Astrocyte (in vitro differentiated cells and primary cell): ENCODE results near the gene NCOA1. TPM values are rescaled to one million over a fixed set of nuclear protein-coding genes. Genes with fewer than 3 reads are reported as not detected.
"Not testable (repeated sequence)": the region's sequence is repeated elsewhere in the genome, so short reads cannot be mapped to it uniquely, and the experiment has no call there.

Source experiments
- DNase-seq: peaks from one replicate; pipeline ENCODE4 v3.0.0-alpha.2; 2010; ENCODE audit warnings: low read depth
- FAIRE-seq: peaks from 2 replicates; lab custom pipeline; 2011; peaks lifted over from hg19 to GRCh38; lab: Jason Lieb, UNC
- H2AFZ ChIP-seq: 2 replicates; pipeline ENCODE4 v1.6.0; 2012; ENCODE audit warnings: low read depth, low read length, inconsistent platforms
- H3K27ac ChIP-seq: 2 replicates; pipeline ENCODE4 v1.5.1; 2011; ENCODE audit warnings: low read depth, low read length, inconsistent platforms
- H3K27me3 ChIP-seq: 2 replicates; pipeline ENCODE4 v1.6.0; 2011; ENCODE audit warnings: low read length, inconsistent platforms; ENCODE audit not compliant: insufficient read depth
- H3K36me3 ChIP-seq: 2 replicates; pipeline ENCODE4 v1.5.1; 2011; ENCODE audit warnings: low read length, inconsistent platforms; ENCODE audit not compliant: insufficient read depth
- H3K4me1 ChIP-seq: 2 replicates; pipeline ENCODE4 v1.5.1; 2011; ENCODE audit warnings: low read length, inconsistent platforms; ENCODE audit not compliant: insufficient read depth
- H3K4me2 ChIP-seq: 2 replicates; pipeline ENCODE4 v1.6.0; 2012; ENCODE audit warnings: low read length, inconsistent platforms
- H3K4me3 ChIP-seq: 2 replicates; pipeline ENCODE4 v1.5.1; 2011; ENCODE audit warnings: low read depth, mild to moderate bottlenecking, low read length, inconsistent platforms; ENCODE audit not compliant: insufficient read depth
- H3K79me2 ChIP-seq: 2 replicates; pipeline ENCODE4 v1.6.0; 2012; ENCODE audit warnings: mild to moderate bottlenecking, low read length, inconsistent platforms; ENCODE audit not compliant: insufficient read depth
- H3K9ac ChIP-seq: 2 replicates; pipeline ENCODE4 v1.6.0; 2012; ENCODE audit warnings: mild to moderate bottlenecking, low read length, inconsistent platforms
- H3K9me3 ChIP-seq: 2 replicates; pipeline ENCODE4 v1.5.1; 2012; ENCODE audit warnings: low read depth, mild to moderate bottlenecking, low read length, inconsistent platforms; ENCODE audit not compliant: insufficient read depth
- H4K20me1 ChIP-seq: 2 replicates; pipeline ENCODE4 v1.6.0; 2012; ENCODE audit warnings: low read length, inconsistent platforms; ENCODE audit not compliant: insufficient read depth
- H3K27ac Mint-ChIP-seq: one replicate; pipeline ENCODE4 v1.8.0; 2021; ENCODE audit warnings: mild to moderate bottlenecking, mixed read lengths; ENCODE audit not compliant: unreplicated experiment
- H3K27me3 Mint-ChIP-seq: one replicate; pipeline ENCODE4 v1.8.0; 2021; ENCODE audit warnings: low read depth, mixed read lengths; ENCODE audit not compliant: unreplicated experiment
- H3K36me3 Mint-ChIP-seq: one replicate; pipeline ENCODE4 v1.8.0; 2021; ENCODE audit warnings: low read depth, mixed read lengths; ENCODE audit not compliant: unreplicated experiment
- H3K4me1 Mint-ChIP-seq: one replicate; pipeline ENCODE4 v1.8.0; 2021; ENCODE audit warnings: low read depth, mixed read lengths; ENCODE audit not compliant: unreplicated experiment
- H3K4me3 Mint-ChIP-seq: one replicate; pipeline ENCODE4 v1.8.0; 2021; ENCODE audit warnings: mild to moderate bottlenecking, moderate library complexity, mixed read lengths; ENCODE audit not compliant: unreplicated experiment
- H3K9me3 Mint-ChIP-seq: one replicate; pipeline ENCODE4 v1.8.0; 2021; ENCODE audit warnings: mild to moderate bottlenecking, mixed read lengths; ENCODE audit not compliant: unreplicated experiment
- CTCF ChIP-seq: IDR thresholded peaks from 2 replicates; pipeline ENCODE4 v1.5.1; 2011; ENCODE audit warnings: low read depth, mild to moderate bottlenecking, inconsistent platforms, low read length, moderate library complexity; ENCODE audit not compliant: insufficient read depth
- EZH2 ChIP-seq: IDR thresholded peaks from 2 replicates; pipeline ENCODE4 v1.6.1; 2012; ENCODE audit warnings: mild to moderate bottlenecking, low read length, inconsistent platforms; ENCODE audit not compliant: insufficient read depth
- total RNA-seq: library from RNA; stranded (reverse); gene quantifications from 2 replicates; pipeline ENCODE4 v1.2.1, GENCODE V29; 2021

NCOA1 gene
- total RNA-seq, 1 donor from 2014 or later: 14.7 TPM

- Histone ChIP-seq H4K20me1 (no peaks in the 10 kb centered on the region), H3K4me2 (no peak overlapping the region), H3K27me3 (no peaks in the 10 kb centered on the region), H3K36me3 (no peaks in the 10 kb centered on the region), H3K4me1 (no peaks in the 10 kb centered on the region), H3K9me3 (peaks cover 3% of the 10 kb centered on the region), H3K27ac (no peak overlapping the region), H3K9ac (no peak overlapping the region), H2AFZ (no peak overlapping the region), H3K79me2 (no peaks in the 10 kb centered on the region), H3K4me3 (no peak overlapping the region)
- Mint-ChIP-seq H3K4me1 (no peaks in the 10 kb centered on the region), H3K36me3 (peaks cover 8% of the 10 kb centered on the region), H3K4me3 (no peak overlapping the region), H3K9me3 (peaks cover 14% of the 10 kb centered on the region), H3K27me3 (no peaks in the 10 kb centered on the region), H3K27ac (no peak overlapping the region)
- FAIRE-seq (no peak), DNase-seq (no peak)
- TF ChIP-seq CTCF: no peak
- no peak for TF ChIP-seq EZH2
Measured at GRCh38 chr2:24548058-24548457, 57.0 kb downstream of the NCOA1 start.

- H4K20me1 ChIP-seq, H3K4me3 Mint-ChIP-seq, H3K79me2 ChIP-seq, H3K27me3 Mint-ChIP-seq, H3K36me3 ChIP-seq, FAIRE-seq, H3K4me2 ChIP-seq, H2AFZ ChIP-seq, H3K9me3 ChIP-seq, H3K36me3 Mint-ChIP-seq, H3K4me1 ChIP-seq, H3K27ac ChIP-seq, H3K27ac Mint-ChIP-seq, H3K4me3 ChIP-seq, DNase-seq, H3K4me1 Mint-ChIP-seq, H3K9ac ChIP-seq, H3K27me3 ChIP-seq: not testable (repeated sequence)
- H3K9me3 Mint-ChIP-seq: peaks cover 13% of the 10 kb centered on the region
Measured at GRCh38 chr2:24550301-24550700, 59.2 kb downstream of the NCOA1 start.

- Histone ChIP-seq H2AFZ (no peak overlapping the region), H3K9ac (no peak overlapping the region), H4K20me1 (no peaks in the 10 kb centered on the region), H3K36me3 (peaks cover 4% of the 10 kb centered on the region), H3K4me1 (no peaks in the 10 kb centered on the region), H3K9me3 (no peaks in the 10 kb centered on the region), H3K79me2 (peaks cover 3% of the 10 kb centered on the region), H3K4me3 (no peak overlapping the region), H3K4me2 (no peak overlapping the region), H3K27ac (no peak overlapping the region), H3K27me3 (no peaks in the 10 kb centered on the region)
- H3K9me3 Mint-ChIP-seq: peaks cover 13% of the 10 kb centered on the region
- DNase-seq (no peak), FAIRE-seq (no peak)
- no peaks in the 10 kb centered on the region for H3K4me1 Mint-ChIP-seq
- no peaks in the 10 kb centered on the region for H3K27me3 Mint-ChIP-seq
- H3K36me3 Mint-ChIP-seq: peaks cover 8% of the 10 kb centered on the region
- TF ChIP-seq CTCF (no peak), EZH2 (no peak)
- H3K4me3 Mint-ChIP-seq: no peak overlapping the region
- H3K27ac Mint-ChIP-seq: no peak overlapping the region
Measured at GRCh38 chr2:24551016-24551415, 60.0 kb downstream of the NCOA1 start.
